Suppressor macrophage treated with lipopolysaccharide for 4 hours (primary cell): Measurements from ENCODE around the gene WNT3A.

ENCODE experiments used
- DNase-seq: peaks from one replicate; pipeline ENCODE4 v3.0.0-alpha.2; 2020

WNT3A gene

DNA sequence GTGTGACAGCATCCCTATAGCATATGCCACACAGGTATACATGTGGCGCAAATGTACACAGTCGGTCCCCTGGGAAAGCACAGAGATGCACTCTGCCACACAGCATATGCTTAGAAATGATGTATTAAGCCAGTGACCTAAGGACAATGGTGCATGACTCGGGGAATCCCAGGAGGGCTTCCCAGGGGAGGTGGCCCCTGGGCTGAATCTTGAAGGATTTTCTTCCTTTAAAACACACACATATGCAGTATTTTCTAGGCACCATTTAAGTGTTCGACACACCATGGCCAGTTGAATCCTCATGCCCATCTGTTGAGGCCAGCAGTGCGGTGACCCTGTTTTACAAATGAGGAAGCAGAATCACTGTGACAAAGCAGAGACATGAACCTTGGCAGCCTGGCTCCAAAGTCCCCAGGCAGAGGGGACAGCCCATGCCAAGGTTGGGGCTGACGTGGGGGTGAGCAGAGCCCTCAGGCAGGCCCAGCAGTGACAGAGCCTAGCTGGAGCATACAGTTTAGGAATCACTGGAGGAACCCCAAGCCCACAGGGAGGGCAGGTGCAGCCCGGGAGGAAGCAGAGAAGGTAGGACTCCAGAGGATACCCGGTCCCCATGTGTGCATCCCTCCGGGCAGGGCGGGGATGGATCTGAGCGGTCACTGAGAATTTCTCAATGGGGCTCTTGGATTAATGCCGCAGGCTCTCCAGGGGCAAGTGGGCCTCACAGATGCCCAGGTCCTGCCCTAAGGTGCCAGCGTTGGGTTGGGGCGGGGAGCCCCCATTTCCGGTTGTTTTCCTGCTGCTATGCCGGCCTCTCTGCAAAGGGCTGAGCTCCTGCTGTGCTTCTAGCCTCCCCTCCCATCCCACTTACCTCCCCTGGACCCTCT is 28.4 kb downstream of the WNT3A start:
- DNase-seq = no peak

- DNase-seq = peak; percentile 6
These were observed 29.0 kb downstream of the WNT3A start for GRCh38 chr1:228035844-228036243.

- DNase-seq = no peak
These were observed 30.0 kb downstream of the WNT3A start for GRCh38 chr1:228036701-228037231.

GRCh38 chr1:228037401-228038386 is 30.9 kb downstream of the WNT3A start:
- peak; percentile 58 for DNase-seq

DNA sequence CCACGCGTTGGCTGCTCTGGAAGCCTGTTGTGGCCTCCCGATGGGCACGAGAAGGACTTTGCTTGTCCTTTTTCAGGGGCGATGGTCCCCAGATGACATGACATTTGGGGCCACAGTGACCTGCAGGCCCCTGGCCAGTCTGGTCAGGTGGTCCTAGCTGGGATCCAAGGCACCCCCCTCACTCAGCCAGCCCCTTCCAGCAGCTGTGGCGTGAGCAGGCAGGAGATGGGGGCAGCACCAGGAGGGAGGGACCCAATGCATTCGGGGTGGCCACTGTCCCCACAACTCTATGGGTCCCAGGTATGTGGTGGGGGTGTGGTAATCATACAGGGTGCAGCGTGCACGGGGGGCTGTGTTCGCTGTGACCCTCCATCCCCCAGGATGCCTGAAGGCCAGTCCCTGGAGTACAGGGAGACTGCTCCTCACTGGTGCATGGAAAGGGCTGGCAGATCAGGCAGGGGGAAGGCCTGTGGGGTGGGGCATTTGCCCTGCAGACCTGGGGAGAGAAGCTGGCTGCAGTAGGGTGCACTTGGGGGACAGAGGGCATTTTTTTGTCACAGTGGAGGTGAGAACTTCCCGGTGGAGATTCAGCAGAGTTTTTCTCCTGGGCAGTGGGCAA is 31.7 kb downstream of the WNT3A start:
- DNase-seq = no peak

DNA sequence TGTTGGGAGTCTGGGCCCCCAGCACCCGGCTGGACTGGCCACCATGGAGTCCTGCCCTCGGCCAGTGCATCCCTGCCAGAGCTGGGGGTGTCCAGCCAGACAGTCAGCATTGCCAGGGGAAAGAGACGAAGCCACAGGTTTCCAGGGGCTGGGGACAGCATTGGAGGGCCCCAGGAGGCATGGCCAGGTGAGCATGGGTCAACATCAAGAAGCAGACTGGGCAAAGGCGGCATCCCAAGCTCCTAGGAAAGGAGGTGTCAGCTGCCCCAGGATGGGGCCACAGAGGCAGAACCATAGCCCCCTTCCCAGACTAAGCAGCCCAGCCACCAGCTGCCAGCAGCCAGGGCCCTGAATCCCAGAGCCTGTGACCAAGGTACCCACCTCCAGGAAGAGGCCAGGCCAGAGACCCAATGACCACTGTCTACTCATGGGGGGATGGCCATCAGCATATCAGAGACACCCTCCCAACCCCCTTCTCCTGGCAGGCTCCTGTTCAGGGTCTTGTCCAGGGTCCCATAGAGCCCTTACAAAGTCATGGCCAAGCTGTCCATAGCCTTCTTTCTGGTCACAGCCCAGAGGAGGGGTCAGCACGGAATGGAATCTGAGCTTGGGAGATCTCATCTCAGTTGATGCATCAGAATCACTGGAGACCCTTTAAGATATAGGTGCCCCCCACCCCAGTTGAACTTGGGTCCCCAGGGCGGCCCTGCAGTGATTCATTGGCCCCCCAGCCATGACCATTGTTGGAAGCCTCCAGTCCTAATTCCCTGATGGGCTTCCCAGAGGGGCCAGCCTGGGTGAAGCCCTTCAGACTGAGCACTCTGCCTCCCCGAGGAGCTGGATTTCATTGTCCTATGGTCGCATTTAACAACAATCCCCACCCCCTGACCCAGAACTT is 32.5 kb downstream of the WNT3A start:
- no peak for DNase-seq

DNA sequence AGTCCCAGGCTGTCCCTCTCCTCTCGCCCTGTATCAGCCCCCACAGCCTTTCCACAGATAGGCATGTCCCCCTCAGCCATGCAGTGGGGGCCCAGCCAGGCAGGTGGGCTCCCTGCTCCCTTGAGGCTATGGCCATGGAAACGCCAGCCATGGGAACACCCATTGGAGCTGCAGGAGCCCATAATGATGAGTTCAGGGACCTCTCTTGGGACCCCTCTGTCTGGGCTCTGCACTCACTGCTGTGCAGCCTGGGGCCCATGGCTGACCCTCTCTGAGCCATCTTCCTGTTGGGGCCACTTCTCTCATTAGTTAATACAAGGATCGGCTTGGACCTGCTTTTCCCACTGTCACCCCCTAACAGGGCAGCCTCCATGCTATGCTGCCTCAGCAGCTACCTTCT is 33.2 kb downstream of the WNT3A start:
- DNase-seq = no peak

DNA sequence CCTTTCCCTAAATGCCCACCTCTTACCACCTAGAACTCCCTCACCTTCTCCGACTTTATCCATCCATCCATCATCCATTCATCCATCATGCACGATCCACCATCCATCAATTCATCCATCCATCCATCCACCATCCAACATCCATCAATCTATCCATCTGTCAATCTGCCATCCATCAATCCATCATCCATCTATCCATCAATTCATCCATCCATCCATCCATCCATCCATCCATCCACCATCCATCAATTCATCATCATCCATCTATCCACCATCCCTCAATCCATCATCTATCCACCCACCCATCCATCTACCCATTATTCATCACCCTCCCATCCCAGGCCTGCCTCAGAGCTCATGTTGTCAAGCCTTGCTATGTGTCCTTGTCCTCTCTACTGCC is 34.5 kb downstream of the WNT3A start:
- DNase-seq = no peak

DNA sequence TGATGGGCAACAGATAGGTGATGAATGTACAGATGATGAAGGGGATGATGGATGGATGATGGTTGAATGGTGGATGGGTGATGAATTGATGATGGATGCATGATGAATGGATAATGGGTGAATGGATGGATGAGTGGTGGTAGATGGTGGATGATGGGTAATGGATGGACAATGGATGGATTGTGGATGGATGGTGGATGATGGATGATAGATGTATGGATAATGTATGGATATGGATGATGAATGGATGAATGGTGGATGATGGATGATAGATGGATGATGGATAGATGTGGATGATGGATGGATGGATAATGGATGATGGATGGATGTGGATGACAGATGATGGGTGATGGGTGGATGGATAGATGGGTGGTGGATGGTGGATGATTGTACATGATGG is 35.7 kb downstream of the WNT3A start:
- no peak for DNase-seq

DNA sequence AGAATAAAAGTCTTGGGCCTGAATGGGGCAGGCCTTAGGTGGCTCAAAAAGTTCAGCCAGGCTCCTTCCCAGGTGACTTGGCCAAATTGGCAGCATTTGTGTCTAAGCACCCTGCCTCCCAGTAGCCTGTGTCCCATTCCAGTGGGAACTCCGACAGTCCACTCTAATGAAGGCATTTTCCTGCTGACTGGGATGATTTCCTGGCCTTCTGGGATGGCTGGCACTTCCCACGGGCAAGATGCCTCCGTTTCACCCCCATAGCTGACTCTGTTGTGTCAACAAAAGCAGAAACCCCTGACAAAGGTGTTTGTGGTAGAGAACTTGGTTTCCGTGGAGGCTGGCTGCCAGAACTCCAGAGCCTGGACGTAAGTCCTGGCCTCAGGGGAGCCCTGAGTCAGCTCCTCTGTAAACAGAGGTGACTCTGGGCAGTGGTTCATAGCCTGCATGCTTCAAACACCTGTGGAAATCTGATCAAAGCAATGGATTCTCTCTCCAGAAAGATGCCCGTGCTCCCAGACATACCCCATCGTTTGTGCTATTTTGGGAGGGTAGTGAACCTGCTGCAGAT is 36.6 kb downstream of the WNT3A start:
- DNase-seq = no peak

DNA sequence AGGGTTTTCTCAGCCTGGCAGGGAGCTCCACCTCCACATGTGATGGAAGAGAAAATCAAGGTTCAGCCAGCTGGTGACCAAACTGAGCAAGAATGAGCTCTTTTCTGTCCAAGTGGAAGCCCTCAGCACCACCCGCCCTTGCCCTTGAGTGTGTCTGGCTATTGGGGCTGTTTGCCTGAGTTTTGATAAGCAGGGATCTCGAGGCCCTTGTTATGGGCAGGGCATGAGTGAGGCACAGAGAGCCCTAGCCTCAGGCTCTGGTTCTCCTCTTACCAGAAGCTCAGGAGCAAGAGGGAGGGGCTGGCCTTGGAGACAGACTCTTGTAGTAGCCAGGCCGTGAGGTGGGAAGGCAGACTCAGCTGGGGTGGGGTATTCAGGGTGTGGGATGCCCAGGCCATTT is 38.2 kb downstream of the WNT3A start:
- no peak for DNase-seq

DNA sequence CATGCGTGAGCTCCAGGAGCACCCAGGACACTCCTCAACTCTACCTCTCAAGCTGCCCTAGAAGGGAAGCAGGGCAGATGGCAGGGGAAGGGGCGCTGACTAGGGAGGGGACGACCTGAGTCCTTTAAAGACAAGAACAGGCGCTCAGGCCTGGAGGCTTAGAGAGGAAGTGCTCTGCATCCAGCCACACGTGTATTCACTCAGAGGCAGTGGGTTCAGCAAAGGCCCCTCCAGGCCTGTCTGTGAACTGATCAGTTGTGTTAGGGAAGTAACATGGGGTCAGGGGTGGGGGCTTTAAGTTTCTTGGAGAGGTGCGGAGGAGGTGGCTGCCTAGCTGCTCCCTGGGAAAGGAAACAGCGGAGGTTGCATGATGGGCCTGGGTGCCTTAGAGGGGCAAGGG is 38.6 kb downstream of the WNT3A start:
- DNase-seq = no peak

GRCh38 chr1:228045871-228046270 is 39.1 kb downstream of the WNT3A start:
- DNase-seq = no peak

DNA sequence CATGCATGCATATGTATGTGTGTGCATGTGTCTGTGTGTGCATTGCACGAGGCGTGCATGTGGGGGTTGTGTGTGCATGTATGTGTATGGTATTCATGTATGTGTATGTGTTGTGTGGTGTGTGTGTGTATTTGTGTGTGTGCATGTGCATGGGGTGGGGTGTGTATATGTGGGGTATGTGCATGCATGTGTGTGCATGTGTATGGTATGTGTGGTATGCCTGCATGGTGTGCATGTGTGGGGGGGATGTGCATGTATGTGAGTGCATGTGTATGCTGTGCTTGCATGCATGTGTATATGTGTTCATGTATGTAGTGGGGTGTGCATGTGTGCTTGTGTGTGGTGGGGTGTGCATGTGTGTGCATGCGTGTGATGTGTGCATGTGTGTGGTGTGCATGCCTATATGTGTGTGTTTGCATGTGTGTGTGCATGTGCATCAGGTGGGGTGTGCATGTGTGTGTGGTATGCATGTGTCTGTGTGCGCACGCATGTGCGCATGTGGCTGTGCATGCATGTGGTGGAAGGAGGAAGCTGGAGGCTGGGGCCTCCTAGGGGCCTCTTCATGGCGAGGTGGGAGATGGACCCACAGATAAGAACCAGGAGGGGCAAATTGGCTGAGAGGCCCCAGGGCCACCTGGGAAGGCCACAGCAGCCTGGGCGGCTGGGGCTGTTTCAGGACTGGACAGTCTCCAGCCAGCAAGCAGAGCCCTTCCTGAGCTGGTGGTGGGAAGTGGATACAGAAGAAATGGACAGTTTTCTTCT is 39.8 kb downstream of the WNT3A start:
- no peak for DNase-seq

DNA sequence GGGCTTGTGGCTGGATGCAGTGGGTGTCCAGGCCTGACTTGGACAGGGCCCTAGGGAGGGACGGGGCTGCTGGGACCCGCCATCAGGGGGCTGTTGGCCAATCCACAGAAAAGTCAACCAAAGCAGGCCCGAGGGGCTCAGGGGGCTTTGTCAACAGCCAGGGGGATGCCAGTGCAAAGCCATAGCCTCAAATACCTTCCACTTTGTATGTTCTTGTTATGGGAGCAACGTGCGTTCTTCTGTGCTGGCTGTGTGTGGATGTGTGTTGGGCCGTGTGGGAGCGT is 40.3 kb downstream of the WNT3A start:
- no peak for DNase-seq

DNA sequence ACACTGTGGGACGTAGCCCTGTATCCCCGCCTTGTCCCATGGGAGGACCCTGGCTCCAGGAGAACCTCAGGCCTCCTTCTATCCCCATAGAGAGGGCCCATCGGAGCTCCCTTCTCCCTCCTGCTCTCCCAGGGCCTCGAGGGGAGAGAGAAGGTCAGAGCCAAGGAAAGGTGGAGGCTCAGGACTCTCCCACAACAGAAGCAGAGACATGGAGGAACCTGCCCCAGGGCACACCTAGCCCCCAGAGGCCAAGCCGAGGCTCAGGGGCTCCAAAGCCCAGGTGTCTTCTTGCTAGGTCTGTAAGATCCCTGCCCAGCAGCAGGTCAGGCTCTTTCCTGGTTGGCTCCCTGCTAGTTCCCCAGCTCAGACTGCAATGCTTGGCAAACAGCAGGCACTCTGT is 41.3 kb downstream of the WNT3A start:
- no peak for DNase-seq

- no peak for DNase-seq
These were observed 42.0 kb downstream of the WNT3A start for GRCh38 chr1:228048659-228049298.

GRCh38 chr1:228050571-228051231 is 43.9 kb downstream of the WNT3A start:
- no peak for DNase-seq

- no peak for DNase-seq
These were observed 51.6 kb downstream of the WNT3A start for GRCh38 chr1:228058172-228058948.
